Femur (tissue), 1 donor: ENCODE data around the gene NUCB1.
"Not testable (repeated sequence)": the region's sequence is repeated elsewhere in the genome, so short reads cannot be mapped to it uniquely, and the experiment has no call there.

Source experiments
- DNase-seq: peaks from one replicate; pipeline ENCODE4 v3.0.0-alpha.2; 2017

Gene NUCB1

DNA sequence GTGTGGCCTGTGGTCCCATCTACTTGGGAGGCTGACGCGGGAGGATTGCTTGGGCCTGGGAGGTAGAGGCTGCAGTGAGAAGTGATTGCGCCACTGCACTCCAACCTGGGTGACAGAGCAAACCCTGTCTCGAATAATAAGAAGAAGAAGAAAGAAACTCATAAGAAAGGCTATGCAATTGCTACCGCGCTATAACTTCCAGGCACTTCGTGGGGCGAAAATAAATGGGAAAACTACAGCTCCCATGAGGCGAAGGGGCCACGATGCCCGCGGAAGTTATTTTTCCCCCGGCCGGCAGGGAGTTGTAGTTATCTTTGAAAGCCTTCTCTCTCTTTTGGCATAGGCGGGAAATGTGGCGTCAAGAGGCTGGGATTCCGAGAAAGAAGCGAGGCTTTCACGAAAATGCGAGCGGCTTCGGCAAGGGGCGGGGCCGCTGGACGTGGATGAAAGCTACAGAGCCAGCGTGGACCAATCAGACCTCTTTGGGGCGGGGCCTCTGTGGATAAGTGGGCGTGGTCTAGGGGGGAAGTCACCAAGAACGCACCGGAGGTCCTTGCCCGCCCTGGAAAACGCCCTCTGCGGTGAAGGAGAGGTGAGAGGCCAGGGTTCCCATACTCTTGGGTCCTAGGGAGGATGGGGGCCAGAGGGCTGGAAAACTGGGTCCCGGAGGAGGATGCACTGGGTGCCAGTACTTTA, at the start of gene NUCB1:
NUCB1 (plus strand) TSS at position 532 of the 696 bp plus-strand sequence. CDS start 485 bp downstream, outside the sequence.
- peak; percentile 100 for DNase-seq

DNA sequence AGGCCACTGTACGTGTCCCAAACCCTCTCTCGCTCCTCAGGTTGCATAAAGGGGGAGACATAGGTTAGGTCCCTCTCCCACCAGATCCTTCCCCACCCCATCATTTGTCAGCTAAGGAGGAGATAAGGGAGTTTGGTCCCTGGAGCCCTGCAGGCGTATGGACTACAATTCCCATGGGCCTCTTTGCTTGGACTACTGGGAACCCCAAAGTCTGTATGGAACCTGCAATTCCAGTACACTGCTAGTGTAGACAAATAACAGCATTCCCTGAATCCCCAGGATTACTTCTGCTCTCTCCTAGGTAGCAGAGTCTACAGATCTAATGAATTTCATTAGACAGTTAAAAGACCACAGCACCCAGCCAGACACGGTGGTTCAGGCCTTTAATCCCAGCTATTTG, 47.8 kb upstream of the NUCB1 start:
- no peak for DNase-seq

DNA sequence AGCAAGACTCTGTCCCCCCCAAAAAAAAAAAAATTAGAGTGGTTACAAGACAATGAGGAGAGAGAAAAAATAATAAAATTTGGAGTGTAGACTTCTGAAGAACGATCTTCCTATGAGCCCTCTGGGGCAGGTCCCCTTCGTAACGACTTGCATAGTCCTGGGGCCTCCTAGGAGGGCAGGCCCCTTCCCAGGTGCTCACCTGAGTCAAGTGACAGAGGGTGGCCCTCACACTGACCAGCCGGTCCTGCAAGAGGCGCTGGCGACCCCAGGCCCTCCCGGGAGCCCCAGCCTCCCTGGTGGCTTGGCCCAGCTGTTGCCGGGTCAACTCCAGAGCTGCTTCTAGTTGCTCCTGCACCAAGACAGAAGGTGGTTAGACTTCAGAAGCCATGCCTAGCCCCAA, 46.6 kb upstream of the NUCB1 start:
- no peak for DNase-seq

DNA sequence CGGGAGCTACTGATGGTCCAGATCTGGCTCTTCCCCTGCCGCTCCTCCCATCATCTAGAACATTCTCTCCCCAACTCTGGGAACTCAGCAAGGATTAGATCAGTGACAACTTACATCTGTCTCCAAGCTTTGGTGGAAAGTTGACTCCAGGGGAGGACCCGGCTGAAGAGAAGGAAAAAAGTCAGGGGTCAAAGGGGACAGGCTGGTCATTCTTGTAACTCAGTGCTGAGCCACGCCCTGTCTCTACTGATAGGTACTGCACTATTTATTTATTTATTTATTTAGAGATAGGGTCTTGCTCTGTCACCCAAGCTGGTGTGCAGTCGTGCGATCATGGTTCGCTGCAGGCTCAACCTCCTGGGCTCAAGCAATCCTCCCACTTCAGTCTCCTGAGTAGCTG, 46.0 kb upstream of the NUCB1 start:
- DNase-seq, result no peak

DNA sequence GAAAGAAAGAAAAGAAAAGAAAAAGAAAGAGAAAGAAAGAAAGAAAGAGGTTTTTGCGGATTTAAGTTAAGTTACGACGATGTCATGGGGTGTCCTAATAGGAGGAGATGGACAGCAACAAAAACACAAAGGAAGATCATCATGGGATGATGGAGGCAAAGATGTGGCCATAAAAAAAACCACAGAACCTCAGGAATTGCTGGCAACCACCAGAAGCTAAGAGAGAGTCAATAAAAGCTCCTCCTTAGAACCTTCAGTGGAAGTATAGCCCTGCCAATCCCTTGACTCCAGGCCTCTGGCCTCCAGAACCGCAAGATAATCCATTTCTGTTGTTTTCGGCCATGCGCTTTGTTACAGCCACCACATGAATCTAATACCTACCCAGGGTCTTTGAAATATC, 43.2 kb upstream of the NUCB1 start:
- DNase-seq, result no peak

DNA sequence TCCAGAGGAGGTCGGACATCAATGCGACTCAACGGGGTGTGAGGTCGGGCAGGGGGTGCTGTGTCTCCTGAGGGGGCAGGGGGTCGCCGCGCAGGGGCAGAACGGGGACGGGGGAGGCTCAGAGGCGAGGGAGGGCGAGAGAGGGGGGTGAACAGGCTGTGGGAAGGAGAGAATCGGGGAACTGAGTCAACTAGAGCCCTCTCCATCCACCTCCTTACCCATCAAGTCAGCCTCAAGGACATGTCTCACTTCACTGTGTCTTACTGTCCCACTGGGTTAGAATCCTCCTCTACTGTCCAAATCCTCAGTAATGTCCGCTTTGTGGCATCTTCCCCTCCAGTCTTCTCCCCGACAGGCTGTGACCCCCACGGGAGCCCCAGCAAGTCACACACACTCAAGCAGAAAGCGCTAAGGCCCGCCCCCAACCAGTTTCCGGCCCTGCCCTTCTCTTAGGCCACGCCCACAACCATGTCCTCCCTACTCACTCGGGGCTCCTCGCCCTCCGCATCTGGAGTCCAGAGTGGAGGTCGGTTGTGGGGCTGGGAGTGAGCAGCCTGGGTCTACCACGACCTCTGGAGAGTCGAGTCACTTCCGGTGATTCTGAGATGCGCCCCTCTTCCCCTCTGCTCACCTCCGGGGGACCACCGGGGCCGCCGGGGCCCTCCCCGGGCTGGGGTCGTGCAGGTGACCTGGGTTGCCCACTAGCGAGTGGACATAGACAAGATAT, 41.0 kb upstream of the NUCB1 start:
- DNase-seq, result peak; percentile 46

DNA sequence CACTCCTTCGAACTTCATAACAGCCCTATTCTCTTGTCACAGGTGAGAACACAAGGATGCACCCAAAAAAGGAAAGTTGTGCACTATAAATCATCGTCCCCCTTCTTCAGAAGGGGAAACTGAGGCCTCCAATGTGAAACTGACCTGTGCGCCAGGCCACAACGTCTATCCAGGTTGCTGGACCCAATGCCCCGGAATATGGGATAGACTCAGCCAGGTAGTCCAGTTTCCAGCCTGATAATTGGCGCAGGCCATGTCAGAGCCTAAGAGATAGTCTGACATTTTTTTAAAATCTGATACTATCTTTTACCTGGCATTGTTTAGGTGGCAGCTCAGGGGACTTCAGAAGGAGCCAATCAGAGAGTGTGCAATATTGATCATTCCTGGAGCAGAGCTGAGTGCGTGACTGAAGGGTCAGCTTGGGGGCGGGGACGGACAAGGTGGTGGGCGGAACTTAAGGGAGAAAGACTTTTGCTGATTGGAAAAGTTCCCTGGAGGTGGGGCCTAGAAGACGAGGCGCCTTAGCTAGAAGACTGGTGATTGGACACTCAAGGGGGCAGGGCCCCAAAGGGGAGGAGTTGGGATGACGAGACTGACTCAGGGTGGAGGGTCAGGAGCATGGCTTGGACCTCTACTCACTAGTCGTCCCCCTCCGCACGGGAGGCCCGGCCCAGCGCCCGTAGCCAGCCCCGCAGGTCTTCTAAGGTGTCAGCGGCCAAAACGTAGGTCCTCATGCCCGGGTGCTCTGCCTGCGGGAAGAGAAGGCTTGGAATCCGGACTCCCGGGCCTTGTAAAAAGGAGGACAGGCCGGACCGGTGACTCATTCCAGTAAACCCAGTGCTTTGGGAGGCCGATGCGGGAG, 40.2 kb upstream of the NUCB1 start:
- DNase-seq, result no peak

DNA sequence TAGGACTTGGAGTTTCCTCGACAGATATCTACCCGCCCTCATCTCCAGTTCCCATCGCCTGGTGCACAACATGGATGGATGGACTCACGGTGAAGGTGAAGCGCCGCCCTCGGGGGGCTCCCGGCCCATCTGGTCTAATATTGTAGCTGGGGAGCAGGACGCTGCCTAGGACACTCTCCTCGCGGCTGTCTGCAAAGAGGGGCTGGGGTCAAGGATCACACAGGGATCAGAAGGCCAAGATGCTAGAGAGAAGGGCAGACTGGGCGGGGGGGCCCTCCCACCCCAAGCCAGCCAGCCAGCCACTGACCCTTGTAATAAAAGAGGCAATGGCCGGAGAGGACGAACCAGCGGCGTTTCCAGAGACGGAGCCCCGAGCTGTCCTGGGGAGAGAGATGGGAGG, 38.8 kb upstream of the NUCB1 start:
- DNase-seq, result no peak

DNA sequence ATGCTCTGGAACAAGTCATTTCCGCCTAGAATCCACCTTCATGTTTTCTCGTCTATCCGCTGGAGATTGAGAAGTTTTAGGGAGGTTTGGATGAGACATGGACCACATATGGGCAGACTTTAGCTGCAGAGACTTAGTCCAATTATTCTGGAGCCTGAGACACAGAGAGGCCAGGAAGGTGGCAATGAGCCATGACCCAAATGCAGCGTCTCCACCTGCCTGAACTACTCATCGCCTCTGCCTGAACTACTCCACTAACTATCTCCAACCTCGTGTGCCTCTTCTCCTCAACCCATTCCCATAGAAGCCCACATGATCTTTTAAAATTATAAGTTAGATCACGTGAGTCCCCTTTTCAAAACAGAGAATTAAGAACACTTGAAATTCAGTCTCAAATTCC, 37.3 kb upstream of the NUCB1 start:
- DNase-seq, result no peak

DNA sequence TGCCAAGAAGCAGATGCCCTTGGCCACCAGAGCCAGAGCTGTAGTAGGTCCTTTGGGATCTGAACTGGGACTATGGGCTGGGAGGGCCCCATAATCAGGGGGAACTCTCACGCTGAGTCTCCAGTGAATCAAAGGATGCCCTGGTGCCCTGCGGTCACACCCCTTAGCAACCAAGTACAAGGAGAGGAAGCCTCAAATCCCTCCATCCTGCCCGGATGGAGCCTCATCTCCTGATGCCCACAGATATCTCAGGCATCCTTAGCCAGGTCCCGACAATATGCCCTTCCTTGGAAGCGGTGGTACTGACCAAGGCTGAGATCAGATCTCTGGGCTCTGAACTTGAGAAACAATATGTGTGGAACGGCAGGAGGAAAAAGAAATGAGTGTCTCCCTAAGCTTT, 33.4 kb upstream of the NUCB1 start:
- no peak for DNase-seq

DNA sequence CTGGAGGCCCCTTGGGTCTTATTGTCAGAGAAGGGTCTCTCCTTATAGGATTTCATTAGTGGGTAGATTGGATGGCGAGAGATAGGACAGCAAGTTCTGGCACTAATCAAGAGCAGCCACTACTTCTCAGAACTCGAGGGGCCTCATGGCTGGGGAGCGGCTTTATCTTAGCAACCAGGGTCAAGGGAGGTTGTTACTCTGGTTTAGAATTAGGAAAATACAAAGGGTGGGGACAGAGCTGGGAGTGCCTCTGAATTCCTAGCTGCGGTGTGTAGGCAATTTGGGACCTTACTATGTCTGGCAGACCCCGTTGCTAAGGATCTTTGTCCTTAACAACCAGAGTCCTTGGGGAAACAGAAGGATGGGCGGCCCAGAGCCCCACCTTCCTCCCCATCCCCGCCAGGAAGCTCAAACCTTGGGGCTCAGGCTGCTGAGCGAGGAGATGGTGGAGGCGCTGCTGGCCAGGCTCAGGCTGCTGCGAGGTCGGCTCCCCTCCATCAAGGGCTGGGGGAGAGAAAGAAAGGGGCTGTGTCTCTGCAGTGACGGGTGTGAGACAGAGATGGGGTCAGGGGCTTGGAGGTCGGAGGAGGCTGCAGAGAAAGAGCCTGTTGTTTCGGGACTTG, 32.9 kb upstream of the NUCB1 start:
- DNase-seq, result peak; percentile 75

DNA sequence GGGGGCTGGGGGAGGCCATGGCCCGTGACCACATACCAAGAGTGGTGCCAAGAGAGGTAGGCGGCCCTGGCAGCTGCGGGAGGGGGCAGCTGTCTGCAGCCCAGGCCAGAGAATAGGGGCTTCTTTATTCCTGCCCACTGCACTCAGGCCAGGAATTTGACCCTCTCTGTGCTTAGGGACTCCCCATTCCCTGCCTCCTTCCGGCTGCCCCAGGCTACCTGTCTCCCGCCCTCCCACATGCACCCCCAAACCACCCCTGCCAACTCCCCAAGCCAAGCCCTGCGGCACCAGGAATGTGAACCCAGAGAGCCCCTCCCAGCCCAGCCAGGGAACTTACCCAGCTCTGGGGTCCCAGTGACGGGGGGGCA, 32.4 kb upstream of the NUCB1 start:
- peak; percentile 54 for DNase-seq

DNA sequence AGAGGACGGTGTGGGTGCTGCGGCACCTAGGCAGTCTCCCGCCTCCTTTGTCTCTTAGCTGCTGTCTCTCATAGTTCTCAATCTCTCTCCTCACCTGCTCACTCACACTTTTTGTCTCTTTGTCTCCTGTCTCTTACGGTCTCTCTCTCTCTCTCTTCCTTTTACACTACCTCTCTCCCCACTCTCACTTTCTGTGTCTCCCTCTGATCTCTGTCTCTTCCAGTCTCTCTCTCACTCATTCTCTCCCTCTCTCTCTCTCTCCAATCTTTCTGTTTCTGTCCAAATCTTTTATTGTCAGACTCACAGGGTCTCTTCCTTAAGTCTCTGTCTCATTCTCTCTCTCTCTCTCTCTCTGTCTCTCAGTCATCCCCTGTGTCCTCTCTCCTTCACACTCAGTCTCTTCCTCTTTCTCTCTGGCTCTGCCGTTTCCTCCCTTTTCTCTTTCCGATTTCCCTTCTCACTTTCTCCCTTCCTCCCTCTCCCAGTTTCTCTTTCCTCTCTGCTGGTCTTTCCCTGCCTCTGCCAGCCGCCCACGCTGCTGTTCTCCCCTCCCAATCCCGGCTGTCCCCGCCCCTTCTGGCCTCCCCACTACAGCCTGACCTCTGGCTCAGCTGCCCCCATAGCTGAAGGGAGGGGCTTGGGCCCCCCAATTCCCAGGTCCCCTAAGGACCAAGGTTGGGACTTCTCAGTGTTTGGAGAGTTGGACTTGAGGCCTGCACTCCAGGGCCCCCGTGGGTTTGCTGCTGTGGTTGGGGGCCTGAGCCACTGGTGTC, 31.8 kb upstream of the NUCB1 start, which contains the start of gene PLEKHA4:
PLEKHA4 (minus strand) TSS at position 504 of the 773 bp plus-strand sequence. CDS start 997 bp downstream, outside the sequence.
- DNase-seq, result peak; percentile 89

DNA sequence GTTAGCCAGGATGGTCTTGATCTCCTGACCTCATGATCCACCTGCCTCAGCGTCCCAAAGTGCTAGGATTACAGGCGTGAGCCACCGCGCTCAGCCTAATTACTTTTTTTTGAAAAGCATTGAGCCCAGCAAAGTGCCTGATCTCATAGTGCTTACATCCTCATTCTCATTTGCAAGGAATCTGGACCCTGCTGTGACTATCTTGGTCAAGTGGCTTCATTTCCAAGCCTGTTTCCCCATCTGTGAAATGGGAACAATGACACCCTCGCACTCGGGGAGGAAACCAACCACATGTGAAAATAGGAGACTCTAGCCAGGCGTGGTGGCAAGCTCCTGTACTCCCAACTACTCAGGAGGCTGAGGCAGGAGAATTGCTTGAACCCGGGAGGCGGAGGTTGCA, 30.1 kb upstream of the NUCB1 start:
- DNase-seq, result no peak

DNA sequence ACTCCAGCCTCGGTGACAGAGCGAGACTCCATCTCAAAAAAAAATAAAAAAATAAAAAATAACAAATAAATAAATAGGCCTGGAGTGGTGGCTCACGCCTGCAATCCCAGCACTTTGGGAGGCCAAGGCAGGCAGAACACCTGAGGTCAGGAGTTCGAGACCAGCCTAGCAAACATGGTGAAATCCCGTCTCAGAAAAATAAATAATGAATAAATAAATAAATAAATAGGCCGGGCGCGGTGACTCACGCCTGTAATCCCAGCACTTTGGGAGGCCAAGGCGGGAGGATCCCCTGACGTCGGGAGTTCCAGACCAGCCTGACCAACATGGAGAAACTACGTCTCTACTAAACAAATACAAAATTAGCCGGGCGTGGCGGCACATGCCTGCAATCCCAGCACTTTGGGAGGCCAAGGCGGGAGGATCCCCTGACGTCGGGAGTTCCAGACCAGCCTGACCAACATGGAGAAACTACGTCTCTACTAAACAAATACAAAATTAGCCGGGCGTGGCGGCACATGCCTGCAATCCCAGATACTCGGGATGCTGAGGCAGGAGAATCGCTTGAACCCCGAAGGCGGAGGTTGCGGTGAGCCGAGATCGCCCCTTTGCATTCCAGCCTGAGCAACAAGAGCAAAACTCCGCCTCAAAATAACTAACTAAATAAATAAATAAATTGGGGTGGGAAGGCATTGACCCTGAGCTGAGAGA, 28.5 kb upstream of the NUCB1 start:
- DNase-seq, result not testable (repeated sequence)

DNA sequence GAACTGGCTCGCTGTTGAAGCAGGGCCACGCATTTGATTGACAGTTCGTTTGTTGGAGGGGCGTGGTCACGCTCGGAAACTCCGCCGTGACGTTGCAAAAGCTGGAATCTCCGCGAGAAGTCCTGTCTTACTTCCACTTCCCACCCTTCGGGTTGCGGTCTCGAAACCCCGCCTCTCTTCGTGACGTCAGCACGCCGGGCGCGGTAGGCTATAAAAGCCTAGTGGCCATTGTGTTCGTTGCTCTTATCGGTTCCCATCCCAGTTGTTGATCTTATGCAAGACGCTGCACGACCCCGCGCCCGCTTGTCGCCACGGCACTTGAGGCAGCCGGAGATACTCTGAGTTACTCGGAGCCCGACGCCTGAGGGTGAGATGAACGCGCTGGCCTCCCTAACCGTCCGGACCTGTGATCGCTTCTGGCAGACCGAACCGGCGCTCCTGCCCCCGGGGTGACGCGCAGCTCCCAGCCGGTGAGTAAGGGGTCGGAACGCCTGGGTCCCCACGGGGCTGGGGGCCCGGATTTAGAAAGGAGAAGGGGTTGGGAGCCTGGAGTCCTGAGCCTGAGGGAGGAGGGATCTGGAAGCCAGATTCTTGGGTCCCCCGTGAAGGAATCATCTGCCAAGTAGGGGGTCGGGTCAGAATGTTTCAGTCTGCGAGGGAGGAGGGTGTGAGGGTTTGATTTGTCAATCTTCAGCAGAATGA, 27.8 kb upstream of the NUCB1 start, which contains the start of gene PPP1R15A:
PPP1R15A (plus strand) TSS at position 240 of the 702 bp plus-strand sequence. CDS start 813 bp downstream, outside the sequence.
- peak; percentile 99 for DNase-seq

DNA sequence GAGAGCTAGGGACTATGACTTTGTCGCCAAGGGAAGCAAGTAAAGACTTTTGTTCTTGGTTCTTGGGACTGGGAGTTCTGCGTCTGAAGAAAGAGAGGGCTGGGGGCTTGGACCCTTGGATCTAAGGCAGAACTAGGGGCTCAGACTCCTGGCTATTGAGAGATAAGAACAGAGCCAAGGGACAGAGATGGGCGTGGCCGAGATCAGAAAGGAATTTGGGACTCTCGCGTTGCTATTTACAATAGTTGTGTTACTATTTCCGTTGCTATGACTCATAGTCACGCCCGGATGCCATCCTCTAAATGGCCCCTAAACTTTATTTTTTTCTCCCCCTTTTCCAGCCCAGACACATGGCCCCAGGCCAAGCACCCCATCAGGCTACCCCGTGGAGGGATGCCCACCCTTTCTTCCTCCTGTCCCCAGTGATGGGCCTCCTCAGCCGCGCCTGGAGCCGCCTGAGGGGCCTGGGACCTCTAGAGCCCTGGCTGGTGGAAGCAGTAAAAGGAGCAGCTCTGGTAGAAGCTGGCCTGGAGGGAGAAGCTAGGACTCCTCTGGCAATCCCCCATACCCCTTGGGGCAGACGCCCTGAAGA, 27.1 kb upstream of the NUCB1 start:
- DNase-seq, result peak; percentile 90

DNA sequence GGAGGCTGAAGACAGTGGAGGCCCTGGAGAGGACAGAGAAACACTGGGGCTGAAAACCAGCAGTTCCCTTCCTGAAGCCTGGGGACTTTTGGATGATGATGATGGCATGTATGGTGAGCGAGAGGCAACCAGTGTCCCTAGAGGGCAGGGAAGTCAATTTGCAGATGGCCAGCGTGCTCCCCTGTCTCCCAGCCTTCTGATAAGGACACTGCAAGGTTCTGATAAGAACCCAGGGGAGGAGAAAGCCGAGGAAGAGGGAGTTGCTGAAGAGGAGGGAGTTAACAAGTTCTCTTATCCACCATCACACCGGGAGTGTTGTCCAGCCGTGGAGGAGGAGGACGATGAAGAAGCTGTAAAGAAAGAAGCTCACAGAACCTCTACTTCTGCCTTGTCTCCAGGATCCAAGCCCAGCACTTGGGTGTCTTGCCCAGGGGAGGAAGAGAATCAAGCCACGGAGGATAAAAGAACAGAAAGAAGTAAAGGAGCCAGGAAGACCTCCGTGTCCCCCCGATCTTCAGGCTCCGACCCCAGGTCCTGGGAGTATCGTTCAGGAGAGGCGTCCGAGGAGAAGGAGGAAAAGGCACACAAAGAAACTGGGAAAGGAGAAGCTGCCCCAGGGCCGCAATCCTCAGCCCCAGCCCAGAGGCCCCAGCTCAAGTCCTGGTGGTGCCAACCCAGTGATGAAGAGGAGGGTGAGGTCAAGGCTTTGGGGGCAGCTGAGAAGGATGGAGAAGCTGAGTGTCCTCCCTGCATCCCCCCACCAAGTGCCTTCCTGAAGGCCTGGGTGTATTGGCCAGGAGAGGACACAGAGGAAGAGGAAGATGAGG, 26.4 kb upstream of the NUCB1 start:
- DNase-seq, result peak; percentile 41
